Nucleus accumbens (tissue), 56 donors: Measurements from ENCODE around the gene INS.

Source experiments
- DNase-seq, 56 donors: peaks; one replicate each; lab custom pipeline; 2025; lab: John Stamatoyannopoulos, UW

The INS gene

GRCh38 chr11:2185324-2186085 is 24.5 kb upstream of the INS start:
- peak in 1 of 56 donors; percentile 32 for DNase-seq

- DNase-seq, result no peak
Measured at GRCh38 chr11:2182692-2183474, 21.9 kb upstream of the INS start.

GRCh38 chr11:2182075-2182474 is 21.1 kb upstream of the INS start:
- DNase-seq, result no peak

GRCh38 chr11:2180789-2181370 is 19.9 kb upstream of the INS start:
- no peak for DNase-seq

- DNase-seq, result no peak
Measured at GRCh38 chr11:2180347-2180746, 19.3 kb upstream of the INS start.

- no peak for DNase-seq
Measured at GRCh38 chr11:2179516-2179915, 18.5 kb upstream of the INS start.

GRCh38 chr11:2178906-2179494 is 18.0 kb upstream of the INS start:
- DNase-seq, result peak in 17 of 56 donors; percentile 12 to 56 (median 34)

GRCh38 chr11:2178055-2178773 is 17.2 kb upstream of the INS start:
- DNase-seq, result peak in 1 of 56 donors; percentile 31

- no peak for DNase-seq
Measured at GRCh38 chr11:2177076-2177475, 16.1 kb upstream of the INS start.

GRCh38 chr11:2176389-2176900 is 15.4 kb upstream of the INS start:
- no peak for DNase-seq

GRCh38 chr11:2175659-2176058 is 14.7 kb upstream of the INS start:
- DNase-seq, result peak in 1 of 56 donors; percentile 23

- DNase-seq, result no peak
Measured at GRCh38 chr11:2174361-2174760, 13.4 kb upstream of the INS start.

GRCh38 chr11:2173761-2174160 is 12.8 kb upstream of the INS start:
- DNase-seq, result no peak

- no peak for DNase-seq
Measured at GRCh38 chr11:2173150-2173693, 12.2 kb upstream of the INS start.

GRCh38 chr11:2172676-2173075 is 11.7 kb upstream of the INS start:
- DNase-seq, result no peak

- no peak for DNase-seq
Measured at GRCh38 chr11:2171591-2172003, 10.6 kb upstream of the INS start, which contains the start of gene TH. TH (minus strand) TSS chr11:2171815; CDS start chr11:2171786, 29 bp downstream.

- no peak for DNase-seq
Measured at GRCh38 chr11:2169626-2170570, 8.9 kb upstream of the INS start.

- DNase-seq, result peak in 1 of 56 donors; percentile 14
Measured at GRCh38 chr11:2169005-2169378, 8.0 kb upstream of the INS start.
